B cell (primary cell): ENCODE results near the gene IFNA17. TPM values are rescaled to one million over a fixed set of nuclear protein-coding genes. Genes with fewer than 3 reads are reported as not detected.

ENCODE experiments used
- ATAC-seq: fragments of 200-7000 bp; cut with Tn5 transposase; one replicate; pipeline ENCODE4 v1.10.0; 2021; ENCODE audit warnings: low read depth, mild to moderate bottlenecking, moderate number of reproducible peaks, moderate library complexity
- CTCF ChIA-PET: fragments of 350-600 bp; sonication (Branson Sonifier 250); formaldehyde crosslinking; loops from one replicate; lab custom pipeline; 2021; ENCODE audit warnings: antibody characterized with exemption, inconsistent platforms; lab: Charles Lee
- POLR2A ChIA-PET: fragments of 350-600 bp; sonication (Branson Sonifier 250); formaldehyde crosslinking; loops from one replicate; lab custom pipeline; 2021; ENCODE audit warnings: antibody characterized with exemption; lab: Charles Lee
- DNase-seq: peaks from one replicate; pipeline ENCODE4 v3.0.0; 2013
- H2AFZ ChIP-seq: 2 replicates; pipeline ENCODE4 v1.6.1; 2012; ENCODE audit warnings: mild to moderate bottlenecking, low read depth, low read length; ENCODE audit not compliant: insufficient read depth, poor library complexity, severe bottlenecking
- H3K27ac ChIP-seq, 2 donors: 1 replicate in 1 of 2; 2 replicates in 1 of 2; pipeline ENCODE4 v1.5.1; 2012 to 2013; ENCODE audit warnings: low read length in 2 of 2, mild to moderate bottlenecking in 2 of 2, moderate library complexity in 1 of 2
- H3K27me3 ChIP-seq, 4 experiments: fragments of 200-600 bp in 1 of 4; sonication (generic) in 1 of 4; replicated peaks in 1 of 4; 1 replicate in 2 of 4; 2 replicates in 2 of 4; pipeline versions ENCODE4 v1.6.1 to v1.7.0; 2013 to 2016; ENCODE audit warnings: low read length in 3 of 4, mild to moderate bottlenecking in 2 of 4, mixed read lengths in 1 of 4, moderate library complexity in 1 of 4; ENCODE audit not compliant: insufficient read depth in 4 of 4, control insufficient read depth in 3 of 4; ENCODE audit errors: control extremely low read depth in 1 of 4
- H3K36me3 ChIP-seq, 2 experiments: replicated peaks in 1 of 2; 1 replicate in 1 of 2; 2 replicates in 1 of 2; pipeline versions ENCODE4 v1.6.1 to v1.7.1; 2013; ENCODE audit warnings: low read length in 1 of 2; ENCODE audit not compliant: insufficient read depth in 2 of 2, control insufficient read depth in 1 of 2; ENCODE audit errors: control extremely low read depth in 1 of 2, extremely low read depth in 1 of 2
- H3K4me1 ChIP-seq, 2 donors: fragments of 200-600 bp in 1 of 2; sonication (generic) in 1 of 2; 1 replicate in 1 of 2; 2 replicates in 1 of 2; pipeline versions ENCODE4 v1.5.1 to v1.6.1; 2013 to 2017; ENCODE audit warnings: low read length in 2 of 2; ENCODE audit not compliant: control insufficient read depth in 2 of 2, insufficient read depth in 2 of 2
- H3K4me2 ChIP-seq: replicated peaks from 2 replicates; pipeline ENCODE3; 2012; ENCODE audit warnings: mild to moderate bottlenecking, low read depth, low read length; ENCODE audit not compliant: poor library complexity, severe bottlenecking
- H3K4me3 ChIP-seq, 5 experiments: fragments of 200-600 bp in 1 of 5; sonication (generic) in 1 of 5; 1 replicate in 3 of 5; 2 replicates in 2 of 5; pipeline versions ENCODE4 v1.5.1 to v1.7.0; 2011 to 2016; ENCODE audit warnings: low read length in 4 of 5, mild to moderate bottlenecking in 4 of 5, low read depth in 2 of 5, control low read depth in 1 of 5, moderate library complexity in 1 of 5; ENCODE audit not compliant: insufficient read depth in 1 of 5; ENCODE audit errors: control extremely low read depth in 1 of 5, extremely low read depth in 1 of 5
- H3K79me2 ChIP-seq: fragments of 200-600 bp; sonication (generic); one replicate; pipeline ENCODE4 v1.6.0; 2016; ENCODE audit warnings: low read length; ENCODE audit not compliant: control insufficient read depth, insufficient read depth
- H3K9ac ChIP-seq: fragments of 200-600 bp; sonication (generic); 2 replicates; pipeline ENCODE4 v1.6.1; 2017; ENCODE audit warnings: mild to moderate bottlenecking, low read length, moderate library complexity
- H3K9me3 ChIP-seq, 3 donors: one replicate each; pipeline versions ENCODE4 v1.6.1 to v1.7.1; 2013; ENCODE audit warnings: low read length in 2 of 3; ENCODE audit not compliant: control insufficient read depth in 2 of 3, insufficient read depth in 1 of 3; ENCODE audit errors: control extremely low read depth in 1 of 3
- H4K20me1 ChIP-seq: 2 replicates; pipeline ENCODE4 v1.6.0; 2012; ENCODE audit warnings: mild to moderate bottlenecking, low read length; ENCODE audit not compliant: insufficient read depth, control insufficient read depth, poor library complexity, severe bottlenecking
- H3K27ac Mint-ChIP-seq: one replicate; pipeline ENCODE4 v1.8.0; 2021; ENCODE audit warnings: mixed read lengths
- H3K27me3 Mint-ChIP-seq: one replicate; pipeline ENCODE4 v1.8.0; 2021; ENCODE audit warnings: mixed read lengths
- H3K4me1 Mint-ChIP-seq: one replicate; pipeline ENCODE4 v1.8.0; 2021; ENCODE audit warnings: mixed read lengths
- H3K4me3 Mint-ChIP-seq: one replicate; pipeline ENCODE4 v1.8.0; 2021; ENCODE audit warnings: mixed read lengths
- H3K9me3 Mint-ChIP-seq: one replicate; pipeline ENCODE4 v1.8.0; 2022; ENCODE audit warnings: mixed read lengths; ENCODE audit not compliant: insufficient read depth
- CTCF ChIP-seq: fragments of 200-600 bp; IDR thresholded peaks from one replicate; pipeline ENCODE4 v1.8.0; 2022; ENCODE audit warnings: antibody characterized with exemption, mild to moderate bottlenecking
- EZH2 ChIP-seq: IDR thresholded peaks from 2 replicates; pipeline ENCODE4 v1.6.1; 2012; ENCODE audit warnings: borderline replicate concordance, low read depth, mild to moderate bottlenecking, moderate library complexity, low read length; ENCODE audit not compliant: insufficient read depth, poor library complexity, severe bottlenecking
- WGBS: methylation state at CpG from one replicate; pipeline ENCODE4 v1.1.5; 2013; ENCODE audit warnings: missing lambda C conversion rate; ENCODE audit not compliant: insufficient coverage; 5-methylcytosine and 5-hydroxymethylcytosine counted together
- intact Hi-C: fragments of 100-400 bp; cut with micrococcal nuclease; formaldehyde crosslinking; loops from one replicate; pipeline ENCODE4 v1.10.0; 2022
- polyA plus RNA-seq: library from polyadenylated mRNA; depleted of rRNA; stranded (reverse); fragments of >200 nt; gene quantifications from 2 replicates; pipeline ENCODE4 v1.2.3, GENCODE V29; 2012
- total RNA-seq, 2 donors: library from RNA; stranded (reverse); fragments of 120-200 nt in 1 of 2; gene quantifications; 1 replicate in 1 of 2; 2 replicates in 1 of 2; pipeline versions ENCODE4 v1.2.3 to v1.2.4, GENCODE V29; 2013 to 2022

The IFNA17 gene
- total and polyA plus RNA-seq, 2 donors (not counting 1 experiment from before 2014, with no cell fraction given) = not detected

GRCh38 chr9:21251190-21251589, 23.2 kb upstream of the IFNA17 start:
- no peaks in the 10 kb centered on the region for H4K20me1 ChIP-seq
- H3K36me3 ChIP-seq = no peaks in the 10 kb centered on the region
- DNase-seq (no peak), ATAC-seq (no peak)
- H3K4me3 ChIP-seq = no peak overlapping the region
- H3K27me3 ChIP-seq = no peaks in the 10 kb centered on the region
- no peak for TF ChIP-seq CTCF
- no peak for TF ChIP-seq EZH2
- Mint-ChIP-seq H3K4me3 (no peak overlapping the region), H3K9me3 (no peaks in the 10 kb centered on the region), H3K27ac (no peak overlapping the region), H3K4me1 (peaks cover 5% of the 10 kb centered on the region), H3K27me3 (peaks cover 37% of the 10 kb centered on the region)
- ChIA-PET POLR2A (no interaction called here), CTCF (interaction anchor here (1.5 to 2.8 kb wide), 4 partner anchors 13 to 204 kb away, joined by 5 to 10 read pairs (median 8); no protein-coding TSS in a partner anchor)
- no peak overlapping the region for H3K9ac ChIP-seq
- no peaks in the 10 kb centered on the region for H3K9me3 ChIP-seq
- H2AFZ ChIP-seq = no peak overlapping the region
- H3K4me1 ChIP-seq = peaks cover 2 to 3% of the 10 kb centered on the region in 2 donors
- WGBS = 100% methylated on average over 1 of the region's 1 CpG
- no peak overlapping the region for H3K27ac ChIP-seq
- intact Hi-C loops = no loop called here
- H3K79me2 ChIP-seq = no peaks in the 10 kb centered on the region
- no peak overlapping the region for H3K4me2 ChIP-seq

GRCh38 chr9:21244836-21245235, 16.8 kb upstream of the IFNA17 start:
- ChIA-PET POLR2A (no interaction called here), CTCF (no interaction called here)
- Histone ChIP-seq H3K79me2 (no peaks in the 10 kb centered on the region), H4K20me1 (no peaks in the 10 kb centered on the region), H3K27ac (no peak overlapping the region), H3K4me2 (no peak overlapping the region), H3K36me3 (no peaks in the 10 kb centered on the region), H3K27me3 (peaks cover 0 to 5% (median 0%) of the 10 kb centered on the region in 4 experiments), H3K4me1 (no peaks in the 10 kb centered on the region), H2AFZ (no peak overlapping the region), H3K9me3 (no peaks in the 10 kb centered on the region), H3K4me3 (no peak overlapping the region), H3K9ac (no peak overlapping the region)
- no peaks in the 10 kb centered on the region for H3K9me3 Mint-ChIP-seq
- H3K27me3 Mint-ChIP-seq = peaks cover 21% of the 10 kb centered on the region
- WGBS = 20% methylated on average over 1 of the region's 2 CpGs
- no peak overlapping the region for H3K4me3 Mint-ChIP-seq
- intact Hi-C loops = no loop called here
- DNase-seq = no peak
- H3K27ac Mint-ChIP-seq = no peak overlapping the region
- TF ChIP-seq EZH2 = no peak
- TF ChIP-seq CTCF = no peak
- ATAC-seq = no peak
- H3K4me1 Mint-ChIP-seq = no peaks in the 10 kb centered on the region
